H1 (cell line): Measurements from ENCODE around the gene BRAT1. TPM values are rescaled to one million over a fixed set of nuclear protein-coding genes. Genes with fewer than 3 reads are reported as not detected.

Source experiments
- CTCF ChIA-PET: fragments of 300-600 bp; sonication (Branson Sonifier 250); formaldehyde crosslinking; loops from one replicate; lab custom pipeline; 2021; ENCODE audit not compliant: partially characterized antibody; lab: Charles Lee
- POLR2A ChIA-PET: fragments of 300-600 bp; sonication (Branson Sonifier 250); formaldehyde crosslinking; loops from one replicate; lab custom pipeline; 2021; ENCODE audit warnings: inconsistent platforms; ENCODE audit not compliant: partially characterized antibody; lab: Charles Lee
- DNase-seq, 2 experiments: peaks; one replicate each; pipeline versions ENCODE4 v3.0.0 to v3.0.0-alpha.2; 2010 to 2022; ENCODE audit warnings: low spot score in 2 of 2, low read depth in 1 of 2, mixed read lengths in 1 of 2
- FAIRE-seq: peaks from 2 replicates; lab custom pipeline; 2011; peaks lifted over from hg19 to GRCh38; lab: Jason Lieb, UNC
- H2AFZ ChIP-seq: 2 replicates; pipeline ENCODE4 v1.8.1; 2012; ENCODE audit warnings: low read length, inconsistent platforms
- H2AK5ac ChIP-seq: 2 replicates; pipeline ENCODE4 v1.6.1; 2013; ENCODE audit warnings: low read depth, low read length
- H2BK120ac ChIP-seq: replicated peaks from 2 replicates; pipeline ENCODE3; 2013; ENCODE audit warnings: low read depth, low read length, inconsistent platforms
- H2BK12ac ChIP-seq: 2 replicates; pipeline ENCODE4 v1.6.1; 2013; ENCODE audit warnings: low read depth, low read length
- H2BK15ac ChIP-seq: 2 replicates; pipeline ENCODE4 v1.6.1; 2013; ENCODE audit warnings: low read length
- H2BK20ac ChIP-seq: 2 replicates; pipeline ENCODE4 v1.6.1; 2013; ENCODE audit warnings: low read length
- H2BK5ac ChIP-seq: 2 replicates; pipeline ENCODE4 v1.6.1; 2013; ENCODE audit warnings: low read depth, low read length
- H3K14ac ChIP-seq: 2 replicates; pipeline ENCODE4 v1.6.1; 2013; ENCODE audit warnings: inconsistent platforms; ENCODE audit not compliant: insufficient read length
- H3K18ac ChIP-seq: 2 replicates; pipeline ENCODE4 v1.6.1; 2013; ENCODE audit warnings: low read length; ENCODE audit errors: extremely low read depth
- H3K23ac ChIP-seq: 2 replicates; pipeline ENCODE4 v1.6.1; 2013; ENCODE audit warnings: inconsistent platforms; ENCODE audit not compliant: insufficient read length
- H3K23me2 ChIP-seq: 2 replicates; pipeline ENCODE4 v1.6.1; 2013; ENCODE audit warnings: low read depth, low read length
- H3K27ac ChIP-seq: 2 replicates; pipeline ENCODE4 v1.6.1; 2011; ENCODE audit warnings: low read depth, low read length, inconsistent platforms
- H3K27me3 ChIP-seq, 4 experiments: replicated peaks in 1 of 4; 1 replicate in 1 of 4; 2 replicates in 3 of 4; pipeline versions ENCODE4 v1.6.1 to v1.8.1; 2011 to 2013; ENCODE audit warnings: low read length in 3 of 4, mild to moderate bottlenecking in 3 of 4, inconsistent platforms in 2 of 4, mixed read lengths in 2 of 4, moderate library complexity in 1 of 4; ENCODE audit not compliant: control insufficient read depth in 3 of 4, insufficient read depth in 3 of 4; ENCODE audit errors: extremely low read depth in 1 of 4
- H3K36me3 ChIP-seq, 4 experiments: 2 replicates each; pipeline versions ENCODE4 v1.6.1 to v1.8.1; 2011 to 2013; ENCODE audit warnings: mild to moderate bottlenecking in 4 of 4, low read length in 3 of 4, moderate library complexity in 2 of 4, control low read depth in 1 of 4, inconsistent platforms in 1 of 4; ENCODE audit not compliant: insufficient read depth in 4 of 4, control insufficient read depth in 2 of 4
- H3K4ac ChIP-seq: replicated peaks from 2 replicates; pipeline ENCODE3; 2013; ENCODE audit warnings: low read length, low read depth, mixed read lengths, inconsistent platforms; ENCODE audit not compliant: insufficient read length
- H3K4me1 ChIP-seq, 4 experiments: replicated peaks in 1 of 4; 1 replicate in 1 of 4; 2 replicates in 3 of 4; pipeline versions ENCODE4 v1.6.1 to v1.8.1; 2011 to 2013; ENCODE audit warnings: low read length in 3 of 4, inconsistent platforms in 2 of 4, mixed read lengths in 1 of 4; ENCODE audit not compliant: insufficient read depth in 4 of 4, control insufficient read depth in 3 of 4
- H3K4me2 ChIP-seq, 2 experiments: 2 replicates each; pipeline versions ENCODE4 v1.6.1 to v1.8.1; 2011 to 2013; ENCODE audit warnings: low read depth in 2 of 2, low read length in 2 of 2, control low read depth in 1 of 2, inconsistent platforms in 1 of 2, mild to moderate bottlenecking in 1 of 2; ENCODE audit not compliant: insufficient read depth in 1 of 2
- H3K4me3 ChIP-seq, 4 experiments: fragments of 200-600, 300-600 bp in 1 of 4; sonication (generic), shearing (Covaris generic), sonication (Bioruptor Twin) in 1 of 4; 2 replicates each; pipeline versions ENCODE4 v1.5.1 to v1.8.1; 2011 to 2016; ENCODE audit warnings: low read length in 4 of 4, low read depth in 3 of 4, control low read depth in 2 of 4, inconsistent platforms in 2 of 4, mild to moderate bottlenecking in 2 of 4, mixed read lengths in 1 of 4, moderate library complexity in 1 of 4; ENCODE audit not compliant: insufficient read depth in 2 of 4; ENCODE audit errors: extremely low read depth in 1 of 4
- H3K56ac ChIP-seq: replicated peaks from 2 replicates; pipeline ENCODE3; 2013; ENCODE audit warnings: low read depth, mild to moderate bottlenecking, mixed read lengths, low read length, inconsistent platforms; ENCODE audit not compliant: insufficient read length
- H3K79me1 ChIP-seq: 2 replicates; pipeline ENCODE4 v1.6.1; 2013; ENCODE audit warnings: low read depth, low read length, control low read depth
- H3K79me2 ChIP-seq, 2 experiments: 2 replicates each; pipeline versions ENCODE4 v1.6.1 to v1.8.1; 2012 to 2013; ENCODE audit warnings: low read length in 2 of 2, mild to moderate bottlenecking in 2 of 2, inconsistent platforms in 1 of 2; ENCODE audit not compliant: insufficient read depth in 2 of 2, control insufficient read depth in 1 of 2
- H3K9ac ChIP-seq, 4 experiments: replicated peaks in 1 of 4; 1 replicate in 1 of 4; 2 replicates in 3 of 4; pipeline versions ENCODE4 v1.6.1 to v1.8.1; 2011 to 2013; ENCODE audit warnings: low read depth in 3 of 4, low read length in 3 of 4, control low read depth in 2 of 4, mild to moderate bottlenecking in 2 of 4, moderate library complexity in 2 of 4, inconsistent platforms in 1 of 4; ENCODE audit errors: extremely low read depth in 1 of 4
- H3K9me3 ChIP-seq, 2 experiments: 2 replicates each; pipeline versions ENCODE4 v1.6.1 to v1.8.1; 2012 to 2013; ENCODE audit warnings: mild to moderate bottlenecking in 2 of 2, moderate library complexity in 2 of 2, control low read depth in 1 of 2, inconsistent platforms in 1 of 2, low read depth in 1 of 2, low read length in 1 of 2, mixed read lengths in 1 of 2; ENCODE audit not compliant: insufficient read depth in 2 of 2
- H4K20me1 ChIP-seq, 2 experiments: replicated peaks in 1 of 2; 2 replicates each; pipeline versions ENCODE3 to v1.8.1; 2011 to 2013; ENCODE audit warnings: inconsistent platforms in 2 of 2, low read length in 2 of 2, mild to moderate bottlenecking in 1 of 2; ENCODE audit not compliant: insufficient read depth in 2 of 2, control insufficient read depth in 1 of 2
- H4K5ac ChIP-seq: 2 replicates; pipeline ENCODE4 v1.6.1; 2013; ENCODE audit warnings: low read length, low read depth, mixed read lengths, inconsistent platforms; ENCODE audit not compliant: insufficient read length
- H4K8ac ChIP-seq: 2 replicates; pipeline ENCODE4 v1.8.0; 2013; ENCODE audit warnings: mild to moderate bottlenecking, moderate library complexity, low read length, inconsistent platforms; ENCODE audit not compliant: insufficient read depth; ENCODE audit errors: extremely low read depth
- H4K91ac ChIP-seq: replicated peaks from 2 replicates; pipeline ENCODE3; 2013; ENCODE audit warnings: low read length, mixed read lengths, inconsistent platforms; ENCODE audit not compliant: insufficient read length
- ATF3 ChIP-seq: IDR thresholded peaks from 2 replicates; pipeline ENCODE4 v1.6.1; 2011; ENCODE audit warnings: low read depth, mild to moderate bottlenecking, low read length; ENCODE audit not compliant: insufficient read depth
- BRCA1 ChIP-seq: IDR thresholded peaks from 2 replicates; pipeline ENCODE4 v1.6.1; 2012; ENCODE audit warnings: low read depth, low read length, improper control_type of control experiment
- HDAC6 ChIP-seq: IDR thresholded peaks from one replicate; pipeline ENCODE4 v1.7.1; 2012; ENCODE audit warnings: low read depth, mild to moderate bottlenecking, inconsistent platforms, low read length, moderate library complexity
- POLR2A ChIP-seq, 2 experiments: IDR thresholded peaks; 1 replicate in 1 of 2; 2 replicates in 1 of 2; pipeline ENCODE4 v1.6.1; 2011; ENCODE audit warnings: low read depth in 2 of 2, low read length in 2 of 2, mild to moderate bottlenecking in 2 of 2; ENCODE audit errors: control extremely low read depth in 1 of 2
- SP2 ChIP-seq: IDR thresholded peaks from 2 replicates; pipeline ENCODE4 v1.6.1; 2012; ENCODE audit warnings: mild to moderate bottlenecking, low read length, inconsistent platforms
- WGBS, 2 experiments: shearing (Covaris generic) in 1 of 2; methylation state at CpG; one replicate each; pipeline versions ENCODE4 v1.1.6 to v1.1.7; 2013 to 2015; ENCODE audit warnings: low lambda C conversion rate in 2 of 2, mixed read lengths in 2 of 2, inconsistent platforms in 1 of 2, low coverage in 1 of 2, missing lambda C conversion rate in 1 of 2; ENCODE audit not compliant: insufficient replicate concordance in 2 of 2, insufficient coverage in 1 of 2, insufficient read length in 1 of 2; ENCODE audit errors: extremely low coverage in 1 of 2, missing lambda C conversion rate in 1 of 2; 5-methylcytosine and 5-hydroxymethylcytosine counted together
- polyA plus RNA-seq, 7 experiments: library from polyadenylated mRNA; depleted of rRNA in 3 of 7; stranded (reverse) in 5 of 7; unstranded in 2 of 7; fragments of >200 nt in 5 of 7; fragments of 200-250 nt in 2 of 7; gene quantifications; 1 replicate in 5 of 7; 2 replicates in 1 of 7; 4 replicates in 1 of 7; pipeline versions ENCODE4 v1.2.1 to v1.2.3, GENCODE V29; 2011 to 2013; ENCODE audit warnings: missing spikeins in 2 of 7, mixed read lengths in 2 of 7
- total RNA-seq: library from RNA; stranded (reverse); fragmentation: NEBNext Ultra II Directional; extraction: Animal tissue kit (Norgen Biotek cat#: 25700); gene quantifications from 2 replicates; pipeline ENCODE4 v1.2.1, GENCODE V29; 2021

Gene BRAT1
- total and polyA plus RNA-seq, 2 of the 8 experiments (the other 6 are each of a cell fraction or from before 2014, with no cell fraction given), result 36.8 to 42.3 TPM

- CTCF ChIA-PET, result interaction anchor here (0.7 to 2.8 kb wide), 4 partner anchors 24 to 216 kb away, joined by 4 to 11 read pairs (median 4); no protein-coding TSS in a partner anchor
- no peak overlapping the region for H3K4me2 ChIP-seq
- peaks cover 16% of the 10 kb centered on the region; the same call in 1 of the 2 replicates for H3K23me2 ChIP-seq
- H3K4me3 ChIP-seq, result no peak overlapping the region
- no peaks in the 10 kb centered on the region for H3K36me3 ChIP-seq
- no peak overlapping the region for H2AFZ ChIP-seq
- POLR2A ChIA-PET, result interaction anchor here (1.3 to 1.8 kb wide), 3 partner anchors 24 to 30 kb away, joined by 3 to 4 read pairs (median 3); no protein-coding TSS in a partner anchor
- WGBS, 2 experiments, result 88% methylated on average over 29 of the region's 32 CpGs; no CpG with 5 or more reads in 1 of the 2 experiments
- no peaks in the 10 kb centered on the region for H3K9me3 ChIP-seq
- DNase-seq, result no peak
- TF ChIP-seq BRCA1 (no peak), ATF3 (no peak), SP2 (no peak), HDAC6 (no peak), POLR2A (IDR thresholded peaks at IDR 0.05; ENCODE audit: control extremely low read depth in 1 of 2, low read depth in 2 of 2, low read length in 2 of 2) (no peak)
- TF ChIP-seq, all 59 proteins: peak for 0
- H2BK120ac ChIP-seq, result peak overlapping the region; percentile 60
- H2AK5ac ChIP-seq, result no peak overlapping the region
- H3K4ac ChIP-seq, result no peak overlapping the region
- H3K23ac ChIP-seq, result no peak overlapping the region
- H2BK20ac ChIP-seq, result peak overlapping the region; percentile 43; the same call in 1 of the 2 replicates
- no peak overlapping the region for H3K14ac ChIP-seq
- no peaks in the 10 kb centered on the region for H4K20me1 ChIP-seq
- H3K27ac ChIP-seq, result no peak overlapping the region
- no peak overlapping the region; the same call in 1 of the 2 replicates for H3K18ac ChIP-seq
- H3K56ac ChIP-seq, result peak overlapping the region; percentile 25
- H2BK12ac ChIP-seq, result peak overlapping the region; percentile 84; the same call in 1 of the 2 replicates
- FAIRE-seq, result no peak
- peak overlapping the region; percentile 10 for H4K5ac ChIP-seq
- H2BK15ac ChIP-seq, result 0 out of 2 replicates have a peak overlapping the region, but pooled peaks have one; percentile 10
- H3K4me1 ChIP-seq, result peaks cover 0 to 38% (median 27%) of the 10 kb centered on the region in 4 experiments; a peak in 6 of 7 replicates
- no peak overlapping the region for H2BK5ac ChIP-seq
- H4K8ac ChIP-seq, result no peak overlapping the region; the same call in 1 of the 2 replicates
- no peak overlapping the region for H3K9ac ChIP-seq
- no peaks in the 10 kb centered on the region; the same call in 1 of the 2 replicates for H3K79me1 ChIP-seq
- peak overlapping the region; percentile 87 for H4K91ac ChIP-seq
- no peaks in the 10 kb centered on the region for H3K79me2 ChIP-seq
- H3K27me3 ChIP-seq, result no peaks in the 10 kb centered on the region
These were observed 60.9 kb downstream of the BRAT1 start for GRCh38 chr7:2494191-2495130.
